Measurements from ENCODE around the gene CHAMP1.
"Not testable (repeated sequence)": the region's sequence is repeated elsewhere in the genome, so short reads cannot be mapped to it uniquely, and the experiment has no call there.

The CHAMP1 gene

GRCh38 chr13:114298866-114299265 lies 15.4 kb upstream of the CHAMP1 start:
- no peak for DNase-seq

DNA sequence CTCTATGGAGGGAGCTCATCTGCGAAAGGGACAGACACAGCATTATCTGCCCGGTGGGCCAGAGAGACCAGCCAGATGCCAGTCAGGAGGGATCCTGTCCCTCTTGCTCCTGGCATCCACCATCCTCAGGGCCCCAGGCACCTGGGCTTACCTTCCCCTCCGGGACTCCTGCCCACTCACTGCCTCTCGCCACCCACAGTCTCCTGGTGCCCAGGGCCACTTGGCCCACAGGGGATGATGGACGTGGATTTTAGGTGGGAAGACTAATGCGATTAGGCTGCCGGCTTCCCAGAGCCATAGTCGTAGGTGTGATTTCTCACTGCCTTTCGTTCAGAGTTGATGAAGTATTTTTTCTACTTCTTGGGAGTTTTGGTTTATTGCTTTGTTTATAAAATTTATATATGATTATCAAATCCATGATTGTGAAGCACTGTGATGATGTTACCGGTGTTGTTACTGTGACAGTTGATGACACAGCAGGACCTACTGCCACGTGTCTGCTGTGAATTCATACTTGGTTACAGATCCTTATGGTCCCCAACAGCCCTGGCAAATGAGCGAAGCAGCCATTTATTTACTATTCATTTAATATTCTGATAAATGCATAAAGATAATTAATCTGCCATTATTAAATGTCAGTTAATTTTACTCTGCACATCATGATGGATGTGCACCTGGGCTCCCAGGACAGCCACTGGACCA lies 14.5 kb upstream of the CHAMP1 start:
- peak in 1 of 14 donors; percentile 9 for DNase-seq

DNA sequence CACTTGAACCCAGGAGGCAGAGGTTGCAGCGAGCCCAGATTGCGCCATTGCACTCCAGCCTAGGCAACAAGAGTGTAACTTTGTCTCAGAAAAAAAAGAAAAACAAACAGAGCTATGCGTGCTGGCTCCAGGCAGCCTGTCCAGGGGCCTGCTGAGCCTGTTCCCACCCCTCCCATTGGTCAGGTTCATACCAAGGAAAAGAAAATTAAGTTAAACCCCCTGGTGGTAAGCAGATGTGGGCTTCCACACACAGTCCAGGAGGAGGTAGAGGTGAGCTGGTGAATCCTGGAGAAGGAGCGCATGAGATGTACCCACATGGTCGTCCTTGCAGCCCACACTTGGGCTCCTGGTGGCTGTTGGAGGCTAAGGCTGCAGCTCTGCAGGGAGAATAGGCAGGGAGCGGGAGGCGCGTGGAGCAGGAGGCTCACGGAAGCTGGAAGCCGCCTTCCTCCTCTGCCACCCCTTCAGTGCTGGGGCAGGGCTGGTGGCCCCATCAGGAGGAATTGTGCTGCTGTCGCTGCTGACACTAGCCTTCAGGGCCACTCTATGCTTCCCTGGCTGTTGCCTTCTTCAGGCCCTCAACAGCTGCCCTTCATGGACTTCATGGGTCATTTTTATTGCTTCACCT lies 10.5 kb upstream of the CHAMP1 start:
- DNase-seq, result no peak

DNA sequence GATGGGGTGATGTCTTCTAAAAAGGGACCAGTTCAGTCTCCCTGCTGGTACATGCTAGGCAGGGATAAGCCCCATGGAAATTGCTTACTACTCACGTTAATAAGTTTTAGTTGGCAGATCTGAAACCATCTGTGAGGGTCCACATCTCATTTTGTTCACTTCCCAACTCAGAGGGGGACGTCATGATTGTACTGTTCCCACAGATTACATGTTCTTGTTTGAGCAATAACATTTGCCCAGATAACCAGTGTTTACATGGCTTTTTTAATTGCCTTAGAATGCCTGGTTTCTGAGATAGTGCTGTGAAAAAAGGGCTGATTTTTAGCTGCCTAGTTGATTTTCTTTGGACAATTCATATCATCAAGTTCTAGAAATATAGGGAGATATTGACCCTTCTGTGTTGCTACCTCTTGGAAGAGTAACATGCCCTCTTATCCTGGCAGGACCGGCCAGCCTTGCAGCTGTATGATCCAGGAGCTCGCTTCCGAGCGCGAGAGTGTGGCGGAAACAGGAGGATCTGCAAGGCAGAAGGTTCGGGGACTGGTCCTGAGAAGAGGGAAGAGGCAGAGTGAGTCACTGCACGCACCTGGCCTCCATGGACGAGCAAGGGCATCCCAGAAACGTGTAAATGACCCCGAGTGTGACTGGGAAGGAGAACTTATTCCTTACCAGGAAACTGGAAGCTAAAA lies 9.8 kb upstream of the CHAMP1 start:
- DNase-seq, result no peak

GRCh38 chr13:114309086-114309485 lies 5.2 kb upstream of the CHAMP1 start:
- DNase-seq, result no peak

DNA sequence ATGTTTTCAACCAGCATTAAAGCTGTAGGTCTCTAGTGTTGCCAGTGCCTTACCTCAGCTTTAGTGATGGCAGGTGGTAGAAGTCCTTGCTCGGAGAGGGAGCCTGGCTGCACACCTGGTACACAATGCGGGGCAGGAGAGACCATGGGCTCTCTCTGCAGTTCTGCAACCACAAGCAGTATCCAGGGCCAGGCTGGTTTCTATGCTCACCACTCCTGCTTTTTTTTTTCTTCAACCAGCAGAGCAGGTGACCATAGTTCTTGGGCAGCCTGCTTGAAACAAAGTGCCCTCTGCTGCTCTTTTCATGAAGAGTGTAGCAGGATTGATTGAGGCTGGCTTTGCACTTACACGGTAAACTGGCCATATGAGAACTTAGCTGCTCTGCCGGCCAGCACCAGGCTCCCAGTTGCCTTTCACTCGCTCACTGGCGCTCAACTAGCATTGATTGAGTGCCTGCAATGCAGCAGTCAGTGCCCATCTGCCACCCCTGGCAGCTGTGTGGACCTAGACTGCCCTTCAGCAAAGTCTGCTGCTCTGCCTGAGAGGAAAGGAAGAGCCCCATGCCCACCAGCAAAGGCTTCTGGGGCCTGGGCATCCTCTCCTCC lies 4.4 kb upstream of the CHAMP1 start:
- DNase-seq, result no peak

DNA sequence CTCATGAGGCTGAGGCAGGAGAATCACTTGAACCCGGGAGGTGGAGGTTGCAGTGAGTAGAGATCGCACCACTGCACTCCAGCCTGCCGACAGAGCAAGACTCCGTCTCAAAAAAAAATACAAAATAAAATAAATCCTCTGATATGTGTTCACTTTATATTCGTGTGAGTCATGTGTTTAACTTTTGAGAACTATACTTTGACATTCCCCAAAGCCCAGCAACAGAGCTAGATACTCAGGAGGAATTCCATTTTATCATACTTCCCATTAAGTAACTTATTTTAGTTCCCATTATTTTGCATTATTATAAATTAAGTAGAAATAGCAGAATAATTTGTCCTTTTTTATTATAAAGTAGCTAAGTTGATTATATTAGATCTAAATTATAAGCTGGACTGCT lies 3.3 kb upstream of the CHAMP1 start:
- DNase-seq, result no peak

GRCh38 chr13:114311387-114311786 lies 2.9 kb upstream of the CHAMP1 start:
- no peak for DNase-seq

DNA sequence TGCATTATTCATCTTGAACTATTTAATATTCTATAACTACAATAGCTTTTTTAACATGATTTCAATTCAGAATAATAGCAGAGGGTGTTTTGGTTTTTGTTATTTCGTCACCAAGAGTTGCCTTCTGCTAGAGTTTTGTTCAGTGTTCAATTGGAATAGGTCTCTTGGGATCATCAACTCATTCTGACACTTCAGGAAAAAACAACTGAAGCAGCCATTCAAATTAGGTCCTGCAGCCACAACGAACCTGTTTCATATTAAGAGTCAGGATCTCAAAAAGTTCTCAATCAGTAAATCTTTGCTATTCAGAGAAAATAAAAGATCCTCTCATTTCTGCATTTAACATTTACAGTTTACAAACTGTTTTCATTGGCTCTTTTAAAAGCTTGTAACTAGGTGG lies 2.4 kb upstream of the CHAMP1 start:
- no peak for DNase-seq

GRCh38 chr13:114313061-114313860 lies 1.0 kb upstream of the CHAMP1 start:
- DNase-seq, result no peak

DNA sequence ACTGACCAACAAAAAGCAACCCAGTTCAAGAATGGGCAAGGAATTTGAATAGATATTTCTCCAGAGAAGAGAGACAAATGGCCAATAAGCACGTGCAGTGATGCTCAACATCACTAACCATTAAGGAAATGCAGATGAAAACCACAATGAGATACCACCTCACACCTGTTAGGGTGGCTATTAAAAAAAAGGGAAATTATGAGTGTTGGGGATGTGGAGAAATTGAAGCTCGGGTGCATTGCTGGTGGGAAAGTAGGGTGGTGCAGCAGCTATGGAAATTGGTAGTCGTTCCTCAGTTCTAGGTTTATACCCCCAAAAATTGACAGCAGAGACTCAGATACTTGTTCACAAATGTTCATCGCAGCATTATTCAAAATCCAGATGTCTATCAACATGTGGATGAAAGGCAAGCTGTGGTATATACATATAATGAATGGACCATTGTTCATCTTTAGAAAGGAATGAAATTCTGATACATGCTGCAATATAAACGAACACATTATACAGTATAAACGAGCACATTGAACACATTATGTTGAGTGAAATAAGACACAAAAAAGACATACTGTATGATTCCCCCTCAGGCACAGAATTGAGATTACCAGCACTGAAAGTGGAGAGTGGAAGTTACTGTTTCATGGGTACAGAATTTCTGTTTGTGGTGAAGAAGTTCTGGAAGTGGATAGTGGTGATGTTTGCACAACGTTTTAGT lies 927 bp downstream of the CHAMP1 start:
- no peak for DNase-seq

DNA sequence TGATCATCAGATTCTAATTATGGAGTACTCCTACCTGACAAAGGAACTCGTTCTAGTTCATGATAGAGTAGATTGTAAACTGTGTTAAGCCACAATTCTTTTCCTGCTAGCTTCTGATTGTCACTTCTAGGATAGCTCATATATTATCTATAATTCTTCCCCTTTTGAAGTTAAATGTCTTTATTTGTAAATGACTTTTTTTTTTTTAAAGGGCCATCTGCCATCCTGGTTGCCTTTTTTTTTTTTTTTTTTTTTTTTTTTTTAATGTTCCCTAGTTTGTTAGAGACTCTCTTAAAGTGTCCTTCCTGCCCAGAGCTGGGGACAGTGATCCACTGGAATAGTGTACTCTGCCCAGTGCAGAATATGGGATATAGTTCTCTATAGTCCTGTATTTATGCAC lies 4.3 kb downstream of the CHAMP1 start:
- DNase-seq, result no peak

- DNase-seq, result no peak
Observed at GRCh38 chr13:114319441-114319913, 5.2 kb downstream of the CHAMP1 start.

GRCh38 chr13:114320065-114320464 lies 5.8 kb downstream of the CHAMP1 start:
- DNase-seq, result no peak

- DNase-seq, result no peak
Observed at GRCh38 chr13:114321256-114321655, 7.0 kb downstream of the CHAMP1 start.

- DNase-seq, result no peak
Observed at GRCh38 chr13:114323349-114323748, 9.0 kb downstream of the CHAMP1 start.

DNA sequence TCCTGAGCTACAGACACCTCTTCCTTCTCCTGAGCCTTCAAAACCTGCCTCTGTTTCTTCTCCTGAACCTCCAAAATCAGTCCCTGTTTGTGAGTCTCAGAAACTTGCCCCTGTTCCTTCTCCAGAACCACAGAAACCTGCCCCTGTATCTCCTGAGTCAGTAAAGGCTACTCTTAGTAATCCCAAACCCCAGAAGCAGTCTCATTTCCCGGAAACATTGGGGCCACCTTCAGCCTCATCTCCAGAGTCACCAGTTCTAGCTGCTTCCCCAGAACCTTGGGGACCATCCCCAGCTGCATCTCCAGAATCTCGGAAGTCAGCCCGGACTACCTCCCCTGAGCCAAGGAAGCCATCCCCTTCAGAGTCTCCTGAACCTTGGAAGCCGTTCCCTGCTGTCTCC lies 10.0 kb downstream of the CHAMP1 start:
- DNase-seq, result no peak

DNA sequence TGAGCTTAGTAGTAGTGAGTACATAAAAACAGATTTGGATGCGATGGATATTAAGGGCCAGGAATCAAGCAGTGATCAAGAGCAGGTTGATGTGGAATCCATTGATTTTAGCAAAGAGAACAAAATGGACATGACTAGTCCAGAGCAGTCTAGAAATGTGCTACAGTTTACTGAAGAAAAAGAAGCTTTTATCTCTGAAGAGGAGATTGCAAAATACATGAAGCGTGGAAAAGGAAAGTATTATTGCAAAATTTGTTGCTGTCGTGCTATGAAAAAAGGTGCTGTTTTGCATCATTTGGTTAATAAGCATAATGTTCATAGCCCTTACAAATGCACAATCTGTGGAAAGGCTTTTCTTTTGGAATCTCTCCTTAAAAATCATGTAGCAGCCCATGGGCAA lies 11.4 kb downstream of the CHAMP1 start:
- DNase-seq, result no peak

DNA sequence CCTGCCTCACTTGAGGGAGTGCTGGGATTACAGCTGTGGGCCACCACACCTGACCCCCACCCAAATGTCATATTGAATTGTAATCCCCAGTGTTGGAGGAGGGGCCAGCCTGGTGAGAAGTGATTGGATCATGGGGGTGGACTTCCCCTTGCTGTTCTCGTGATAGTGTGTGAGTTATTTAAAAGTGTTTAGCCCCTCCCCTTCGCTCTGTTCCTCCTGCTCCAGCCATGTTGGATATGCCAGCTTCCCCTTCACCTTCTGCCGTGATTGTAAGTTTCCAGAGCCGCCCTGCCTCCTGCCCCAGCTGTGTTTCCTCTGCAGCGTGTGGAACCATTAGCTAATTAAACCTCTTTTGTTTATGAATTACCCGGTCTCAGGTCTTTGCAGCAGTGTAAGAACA lies 13.7 kb downstream of the CHAMP1 start:
- no peak for DNase-seq

GRCh38 chr13:114328595-114328994 lies 14.3 kb downstream of the CHAMP1 start:
- DNase-seq, result no peak

- DNase-seq, result no peak
Observed at GRCh38 chr13:114330086-114330485, 15.8 kb downstream of the CHAMP1 start.

DNA sequence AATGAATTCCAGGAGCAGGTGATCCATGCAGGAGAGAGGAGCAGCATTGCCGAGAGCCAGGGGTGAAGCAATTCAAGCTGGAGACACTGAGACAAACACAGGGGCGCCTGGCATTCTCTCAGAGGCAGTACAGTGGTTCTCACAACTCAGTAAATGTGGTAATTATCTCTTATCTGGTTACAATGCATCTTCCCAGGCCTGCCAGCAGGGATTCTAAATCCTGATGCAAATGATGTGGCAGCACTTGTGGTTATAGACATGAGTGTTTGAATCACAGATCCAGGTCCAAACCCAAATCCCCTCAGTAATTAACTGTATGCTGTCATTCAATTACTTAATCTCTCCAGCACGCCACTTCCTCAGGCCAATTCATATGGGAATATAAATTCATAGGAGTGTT lies 19.6 kb downstream of the CHAMP1 start:
- not testable (repeated sequence) for DNase-seq

Data from C1 segment of cervical spinal cord (tissue), 14 donors.